Skeletal muscle satellite cell (primary cell): ENCODE results near the gene TRAF3. TPM values are rescaled to one million over a fixed set of nuclear protein-coding genes. Genes with fewer than 3 reads are reported as not detected.

Experiments
- H3K27me3 ChIP-seq: 2 replicates; pipeline ENCODE4 v1.7.0; 2013; ENCODE audit warnings: low read length; ENCODE audit not compliant: control insufficient read depth, insufficient read depth
- H3K36me3 ChIP-seq: 2 replicates; pipeline ENCODE4 v1.7.0; 2013; ENCODE audit warnings: mild to moderate bottlenecking, control low read depth, low read length; ENCODE audit not compliant: insufficient read depth
- H3K4me1 ChIP-seq: 2 replicates; pipeline ENCODE4 v1.7.0; 2013; ENCODE audit warnings: low read length; ENCODE audit not compliant: control insufficient read depth, insufficient read depth
- H3K4me2 ChIP-seq: 2 replicates; pipeline ENCODE4 v1.7.0; 2013; ENCODE audit warnings: mild to moderate bottlenecking, low read length
- H3K4me3 ChIP-seq: 2 replicates; pipeline ENCODE4 v1.7.0; 2013; ENCODE audit warnings: low read length
- H3K9ac ChIP-seq: 2 replicates; pipeline ENCODE4 v1.7.0; 2013; ENCODE audit warnings: mild to moderate bottlenecking, low read depth, low read length, moderate library complexity
- H3K9me3 ChIP-seq: replicated peaks from 2 replicates; pipeline ENCODE4 v1.7.0; 2013; ENCODE audit warnings: mild to moderate bottlenecking, control low read depth, low read length
- small RNA-seq: library from RNA; depleted of rRNA; stranded (forward); fragments of <200 nt; gene quantifications from one replicate; pipeline ENCODE3, GENCODE V24; 2012

The TRAF3 gene

GRCh38 chr14:102955636-102956408, 178.6 kb downstream of the TRAF3 start:
- no peaks in the 10 kb centered on the region for H3K27me3 ChIP-seq
- no peak overlapping the region for H3K4me2 ChIP-seq

GRCh38 chr14:102957222-102957621, 180.0 kb downstream of the TRAF3 start:
- H3K27me3 ChIP-seq, result no peaks in the 10 kb centered on the region
- no peaks in the 10 kb centered on the region for H3K9me3 ChIP-seq
- H3K4me2 ChIP-seq, result no peak overlapping the region
- H3K36me3 ChIP-seq, result peaks cover 85% of the 10 kb centered on the region
- H3K4me3 ChIP-seq, result no peak overlapping the region
- H3K9ac ChIP-seq, result no peak overlapping the region
- H3K4me1 ChIP-seq, result peaks cover 9% of the 10 kb centered on the region

More at GRCh38 chr14:102955636-102956408, 178.6 kb downstream of the TRAF3 start:
- peaks cover 23% of the 10 kb centered on the region for H3K4me1 ChIP-seq
- H3K9ac ChIP-seq, result no peak overlapping the region
- H3K9me3 ChIP-seq, result no peaks in the 10 kb centered on the region
- H3K36me3 ChIP-seq, result peaks cover 81% of the 10 kb centered on the region
- H3K4me3 ChIP-seq, result no peak overlapping the region

GRCh38 chr14:102958461-102958860, 181.2 kb downstream of the TRAF3 start:
- Histone ChIP-seq H3K27me3 (no peaks in the 10 kb centered on the region), H3K36me3 (peaks cover 84% of the 10 kb centered on the region), H3K4me3 (no peak overlapping the region), H3K9me3 (no peaks in the 10 kb centered on the region), H3K4me1 (peaks cover 3% of the 10 kb centered on the region), H3K4me2 (no peak overlapping the region), H3K9ac (no peak overlapping the region)

Small RNA genes lying within 50 kb of the gene (small RNA-seq; reads per million reads assigned to genes)
- gene RNU6-1316P, result not detected
